IMR-90 (cell line): Measurements from ENCODE around the gene CLASP1. TPM values are rescaled to one million over a fixed set of nuclear protein-coding genes. Genes with fewer than 3 reads are reported as not detected.

Experiments
- ATAC-seq: fragments of 200-7000 bp; cut with Tn5 transposase; 2 replicates; pipeline ENCODE4 v1.9.1; 2020; ENCODE audit warnings: low read depth, mild to moderate bottlenecking, moderate library complexity
- BruUV-seq: library from RNA; stranded (reverse); fragments of 400-500 nt; replicated peaks from 2 replicates; lab custom pipeline; 2021; lab: Mats Ljungman, UMichigan
- CTCF ChIA-PET: fragments of 300-600 bp; formaldehyde crosslinking; extraction: SDS; loops from one replicate; lab custom pipeline; 2021; ENCODE audit warnings: antibody characterized with exemption; lab: Yijun Ruan, JAX
- POLR2A ChIA-PET: fragments of 300-600 bp; sonication (Branson Sonifier 250); formaldehyde crosslinking; loops from one replicate; lab custom pipeline; 2022; ENCODE audit warnings: antibody characterized with exemption; ENCODE audit not compliant: unreplicated experiment; lab: Charles Lee
- DNase-seq: peaks from one replicate; pipeline ENCODE4 v3.0.0; 2013
- H2AFZ ChIP-seq: replicated peaks from 2 replicates; pipeline ENCODE3; 2013; ENCODE audit warnings: low read length, mild to moderate bottlenecking; ENCODE audit not compliant: poor library complexity
- H2AK5ac ChIP-seq: 2 replicates; pipeline ENCODE4 v1.6.1; 2013; ENCODE audit warnings: low read depth, low read length, inconsistent platforms
- H2AK9ac ChIP-seq: replicated peaks from 2 replicates; pipeline ENCODE3; 2013; ENCODE audit warnings: mild to moderate bottlenecking, low read depth, low read length, moderate library complexity; ENCODE audit not compliant: poor library complexity
- H2BK120ac ChIP-seq: 2 replicates; pipeline ENCODE4 v1.6.1; 2013; ENCODE audit warnings: low read depth, low read length, inconsistent platforms
- H2BK15ac ChIP-seq: 3 replicates; pipeline ENCODE4 v1.6.1; 2013; ENCODE audit warnings: low read depth, low read length, inconsistent platforms
- H2BK20ac ChIP-seq: 2 replicates; pipeline ENCODE4 v1.6.1; 2013; ENCODE audit warnings: low read depth, mild to moderate bottlenecking, inconsistent platforms, low read length, moderate library complexity
- H2BK5ac ChIP-seq: 2 replicates; pipeline ENCODE4 v1.6.1; 2013; ENCODE audit warnings: mild to moderate bottlenecking, low read depth, low read length, inconsistent platforms; ENCODE audit not compliant: poor library complexity, severe bottlenecking
- H3K14ac ChIP-seq: replicated peaks from 2 replicates; pipeline ENCODE4 v1.6.1; 2013; ENCODE audit warnings: low read depth, low read length, inconsistent platforms
- H3K18ac ChIP-seq: 2 replicates; pipeline ENCODE4 v1.6.1; 2013; ENCODE audit warnings: low read depth, low read length, control low read depth
- H3K23ac ChIP-seq: 2 replicates; pipeline ENCODE4 v1.6.1; 2013; ENCODE audit warnings: low read depth, low read length, inconsistent platforms
- H3K27ac ChIP-seq: 2 replicates; pipeline ENCODE4 v1.5.1; 2013; ENCODE audit warnings: mild to moderate bottlenecking, control low read depth, low read length; ENCODE audit not compliant: insufficient read depth
- H3K27me3 ChIP-seq: 2 replicates; pipeline ENCODE4 v1.6.1; 2013; ENCODE audit warnings: low read length; ENCODE audit not compliant: control insufficient read depth, insufficient read depth
- H3K36me3 ChIP-seq: 2 replicates; pipeline ENCODE4 v1.6.1; 2013; ENCODE audit warnings: low read length, mixed read lengths; ENCODE audit not compliant: control insufficient read depth, insufficient read depth
- H3K4ac ChIP-seq: 2 replicates; pipeline ENCODE4 v1.6.1; 2013; ENCODE audit warnings: low read depth, low read length, inconsistent platforms
- H3K4me1 ChIP-seq: 2 replicates; pipeline ENCODE4 v1.6.1; 2013; ENCODE audit warnings: low read length, mixed read lengths; ENCODE audit not compliant: control insufficient read depth, insufficient read depth
- H3K4me2 ChIP-seq: 2 replicates; pipeline ENCODE4 v1.6.1; 2013; ENCODE audit warnings: low read depth, mild to moderate bottlenecking, control low read depth, low read length, moderate library complexity
- H3K4me3 ChIP-seq: 2 replicates; pipeline ENCODE4 v1.5.1; 2013; ENCODE audit warnings: low read depth, mild to moderate bottlenecking, control low read depth, low read length, moderate library complexity; ENCODE audit not compliant: insufficient read depth
- H3K56ac ChIP-seq: 2 replicates; pipeline ENCODE4 v1.6.1; 2013; ENCODE audit warnings: low read length, inconsistent platforms; ENCODE audit not compliant: insufficient read depth; ENCODE audit errors: extremely low read depth
- H3K79me1 ChIP-seq, 2 experiments: 2 replicates each; pipeline ENCODE4 v1.6.1; 2013; ENCODE audit warnings: low read length in 2 of 2, inconsistent platforms in 1 of 2, low read depth in 1 of 2
- H3K9ac ChIP-seq: 2 replicates; pipeline ENCODE4 v1.6.1; 2013; ENCODE audit warnings: low read depth, low read length, control low read depth
- H3K9me1 ChIP-seq: 2 replicates; pipeline ENCODE4 v1.6.1; 2013; ENCODE audit warnings: low read length, inconsistent platforms; ENCODE audit not compliant: insufficient read depth
- H3K9me3 ChIP-seq: 2 replicates; pipeline ENCODE4 v1.6.1; 2013; ENCODE audit warnings: low read length; ENCODE audit not compliant: control insufficient read depth, insufficient read depth
- H4K20me1 ChIP-seq: 2 replicates; pipeline ENCODE4 v1.6.1; 2013; ENCODE audit warnings: low read length, inconsistent platforms; ENCODE audit not compliant: insufficient read depth
- H4K5ac ChIP-seq: 2 replicates; pipeline ENCODE4 v1.6.1; 2013; ENCODE audit warnings: mild to moderate bottlenecking, low read depth, low read length, control low read depth
- H4K8ac ChIP-seq, 2 experiments: 2 replicates each; pipeline ENCODE4 v1.6.1; 2013; ENCODE audit warnings: low read depth in 2 of 2, low read length in 2 of 2, control low read depth in 1 of 2, inconsistent platforms in 1 of 2
- H4K91ac ChIP-seq: 2 replicates; pipeline ENCODE4 v1.6.1; 2013; ENCODE audit warnings: low read depth, low read length, inconsistent platforms; ENCODE audit not compliant: insufficient read depth
- CHD1 ChIP-seq: IDR thresholded peaks from 2 replicates; pipeline ENCODE4 v1.6.1; 2012; ENCODE audit warnings: low read depth, low read length, improper control_type of control experiment
- CTCF ChIP-seq: conservative IDR thresholded peaks from 2 replicates; pipeline ENCODE4 v1.5.1; 2012; ENCODE audit warnings: mild to moderate bottlenecking, low read depth, low read length, improper control_type of control experiment
- ELK1 ChIP-seq: fragments of 150-350 bp; IDR thresholded peaks from 2 replicates; pipeline ENCODE4 v1.6.1; 2016; ENCODE audit warnings: low read depth, mild to moderate bottlenecking, low read length, moderate library complexity, borderline replicate concordance
- MAFK ChIP-seq: IDR thresholded peaks from 2 replicates; pipeline ENCODE4 v1.6.1; 2012; ENCODE audit warnings: low read depth, low read length, improper control_type of control experiment
- MAZ ChIP-seq: IDR thresholded peaks from 2 replicates; pipeline ENCODE4 v1.6.1; 2012; ENCODE audit warnings: low read depth, mild to moderate bottlenecking, low read length, improper control_type of control experiment, moderate library complexity, borderline replicate concordance
- MXI1 ChIP-seq: IDR thresholded peaks from 2 replicates; pipeline ENCODE4 v1.6.1; 2012; ENCODE audit warnings: low read depth, mild to moderate bottlenecking, low read length, moderate library complexity, borderline replicate concordance
- RCOR1 ChIP-seq: IDR thresholded peaks from 2 replicates; pipeline ENCODE4 v1.6.1; 2012; ENCODE audit warnings: mild to moderate bottlenecking, low read length, improper control_type of control experiment; ENCODE audit not compliant: insufficient replicate concordance
- RFX5 ChIP-seq: IDR thresholded peaks from 2 replicates; pipeline ENCODE4 v1.8.0; 2012; ENCODE audit warnings: low read depth, mild to moderate bottlenecking, low read length, moderate library complexity
- SMC3 ChIP-seq: fragments of 150-350 bp; IDR thresholded peaks from 2 replicates; pipeline ENCODE4 v1.6.1; 2016; ENCODE audit warnings: low read depth, mild to moderate bottlenecking, antibody characterized with exemption, low read length, moderate library complexity
- USF2 ChIP-seq: fragments of 150-350 bp; IDR thresholded peaks from 2 replicates; pipeline ENCODE4 v1.6.1; 2017; ENCODE audit warnings: mild to moderate bottlenecking, antibody characterized with exemption, low read length, low read depth
- WGBS, 2 experiments: methylation state at CpG; one replicate each; pipeline versions ENCODE4 v1.1.5 to v1.1.7; 2013; ENCODE audit warnings: missing lambda C conversion rate in 2 of 2; ENCODE audit not compliant: insufficient read length in 1 of 2; ENCODE audit errors: extremely low coverage in 2 of 2; 5-methylcytosine and 5-hydroxymethylcytosine counted together
- dilution Hi-C: fragments of 300-500 bp; cut with HindIII; formaldehyde crosslinking; loops from one replicate; pipeline ENCODE4 v1.14.3; 2018; ENCODE audit warnings: low sequenced_read_pairs; ENCODE audit not compliant: unreplicated experiment
- in situ Hi-C: fragments of 300-500 bp; cut with MboI; formaldehyde crosslinking; loops from 3 replicates; pipeline ENCODE4 v1.14.3; 2019; ENCODE audit warnings: low sequenced_read_pairs, inconsistent platforms, mixed read lengths
- intact Hi-C: fragments of 100-400 bp; cut with micrococcal nuclease; formaldehyde crosslinking; loops from 2 replicates; pipeline ENCODE4 v1.10.0; 2022
- polyA plus RNA-seq, 3 experiments: library from polyadenylated mRNA; depleted of rRNA; stranded (reverse); fragments of >200 nt; gene quantifications; 2 replicates each; pipeline ENCODE4 v1.2.3, GENCODE V29; 2012; ENCODE audit warnings: low replicate concordance in 1 of 3
- total RNA-seq: library from RNA; depleted of rRNA; stranded (reverse); fragments of >200 nt; gene quantifications from 2 replicates; pipeline ENCODE4 v1.2.3, GENCODE V29; 2012

Gene CLASP1
- total and polyA plus RNA-seq, 2 of the 4 experiments (the other 2 are of a cell fraction), result 12.3 to 33.7 TPM

GRCh38 chr2:121359170-121359569, 290.1 kb downstream of the CLASP1 start:
- dilution Hi-C loops, result no loop called here
- no peak overlapping the region for H3K27ac ChIP-seq

More at GRCh38 chr2:121359170-121359569, 290.1 kb downstream of the CLASP1 start:
- Histone ChIP-seq H2BK15ac (no peak overlapping the region), H3K9me3 (no peaks in the 10 kb centered on the region), H4K5ac (no peak overlapping the region), H2AK5ac (no peak overlapping the region), H3K4me2 (no peak overlapping the region), H4K91ac (no peak overlapping the region), H3K4me3 (no peak overlapping the region), H2BK120ac (no peak overlapping the region), H3K27me3 (no peaks in the 10 kb centered on the region), H4K20me1 (peaks cover 11% of the 10 kb centered on the region; the same call in 1 of the 2 replicates), H3K56ac (no peak overlapping the region), H4K8ac (no peak overlapping the region), H2AK9ac (no peak overlapping the region), H3K4ac (no peak overlapping the region), H3K9me1 (peaks cover 31% of the 10 kb centered on the region), H2BK20ac (no peak overlapping the region), H3K23ac (no peak overlapping the region), H3K9ac (no peak overlapping the region), H3K18ac (no peak overlapping the region), H3K4me1 (peaks cover 19% of the 10 kb centered on the region), H3K36me3 (peaks cover 43% of the 10 kb centered on the region), H2AFZ (no peak overlapping the region), H3K14ac (no peak overlapping the region), H3K79me1 (peaks cover 0 to 53% of the 10 kb centered on the region in 2 experiments; a peak in 3 of 4 replicates), H2BK5ac (no peak overlapping the region)
- ATAC-seq (no peak), DNase-seq (no peak)
- WGBS, 2 experiments, result no CpG with 5 or more reads among the region's 1 CpG
- TF ChIP-seq RCOR1 (no peak), CTCF (no peak), MXI1 (no peak), USF2 (no peak), SMC3 (no peak), MAFK (no peak), ELK1 (no peak), RFX5 (no peak), MAZ (no peak), CHD1 (no peak)
- in situ Hi-C loops (loop anchor here (10.0 to 25.0 kb wide), 2 partner anchors 264 to 672 kb away; no protein-coding TSS in a partner anchor), intact Hi-C loops (no loop called here)
- ChIA-PET CTCF (interaction anchor here (1.8 kb wide), 2 partner anchors 43 to 264 kb away, joined by 5 to 7 read pairs; no protein-coding TSS in a partner anchor), POLR2A (no interaction called here)
- no TSS peak for BruUV-seq
